Right renal cortex interstitium (tissue), 3 donors: ENCODE results near the gene MYO6. TPM values are rescaled to one million over a fixed set of nuclear protein-coding genes. Genes with fewer than 3 reads are reported as not detected.
A peak's percentile ranks its signal among the peaks of the same experiment; 100 is the strongest.

Source experiments
- DNase-seq, 3 donors: peaks; one replicate each; pipeline ENCODE4 v3.0.0-alpha.2; 2013; ENCODE audit warnings: low read depth in 3 of 3, low spot score in 2 of 3
- polyA plus RNA-seq, 3 donors: library from polyadenylated mRNA; unstranded; fragments of 120-200 nt; gene quantifications; one replicate each; pipeline ENCODE4 v1.2.1, GENCODE V29; 2013; ENCODE audit not compliant: insufficient read length in 3 of 3

Gene MYO6
- polyA plus RNA-seq, 3 donors: 103 to 111 (median 106) TPM

DNA sequence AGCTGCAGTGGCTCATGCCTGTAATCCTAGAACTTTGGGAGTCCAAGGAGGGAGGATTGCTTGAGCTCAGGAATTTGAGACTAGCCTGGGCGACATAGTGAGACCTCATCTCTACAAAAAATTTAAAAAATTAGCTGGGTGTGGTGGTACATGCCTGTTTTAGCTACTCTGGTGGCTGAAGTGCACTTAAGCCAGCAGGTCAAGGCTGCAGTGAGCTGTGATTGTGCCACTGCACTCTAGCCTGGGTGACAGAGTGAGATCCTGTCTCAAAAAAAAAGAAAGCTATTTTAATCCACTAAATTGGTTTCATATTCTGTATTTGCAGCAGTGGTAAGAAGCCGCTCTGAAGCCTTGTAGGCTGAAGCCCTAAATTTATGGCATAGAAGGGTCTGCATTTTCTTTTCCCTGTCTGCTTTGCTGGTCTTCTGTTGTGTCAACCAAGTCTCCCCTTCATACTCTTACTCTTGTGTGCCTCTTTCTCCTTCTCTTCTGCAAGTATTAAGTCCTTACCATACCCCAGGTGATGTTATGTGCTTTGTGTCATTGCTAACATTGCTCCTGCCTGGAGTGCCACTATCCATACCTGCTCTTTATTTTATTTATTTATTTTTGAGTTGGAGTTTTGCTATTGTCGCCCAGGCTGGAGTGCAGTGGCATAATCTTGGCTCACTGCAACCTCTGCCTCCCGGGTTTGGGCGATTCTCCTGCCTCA is 70.9 kb downstream of the MYO6 start:
- DNase-seq: no peak

DNA sequence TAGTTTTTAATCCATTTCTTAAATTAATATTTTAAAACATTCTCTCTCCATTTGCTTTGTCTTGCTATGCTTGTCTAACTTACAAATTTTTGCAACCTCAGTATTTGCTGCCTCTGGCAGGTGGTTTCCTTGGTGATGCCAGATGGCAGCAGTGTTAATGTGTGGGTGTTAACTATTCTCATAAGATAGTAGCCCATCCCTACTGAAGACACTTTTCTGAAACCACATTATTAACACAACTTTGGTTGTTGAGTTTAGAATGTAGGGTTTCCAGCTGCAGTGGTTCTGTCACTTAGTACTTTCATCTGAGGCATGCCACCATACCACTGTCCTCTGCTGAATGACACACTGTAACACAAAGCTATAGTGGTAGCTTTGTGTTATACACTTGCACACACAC is 75.1 kb downstream of the MYO6 start:
- DNase-seq: no peak

DNA sequence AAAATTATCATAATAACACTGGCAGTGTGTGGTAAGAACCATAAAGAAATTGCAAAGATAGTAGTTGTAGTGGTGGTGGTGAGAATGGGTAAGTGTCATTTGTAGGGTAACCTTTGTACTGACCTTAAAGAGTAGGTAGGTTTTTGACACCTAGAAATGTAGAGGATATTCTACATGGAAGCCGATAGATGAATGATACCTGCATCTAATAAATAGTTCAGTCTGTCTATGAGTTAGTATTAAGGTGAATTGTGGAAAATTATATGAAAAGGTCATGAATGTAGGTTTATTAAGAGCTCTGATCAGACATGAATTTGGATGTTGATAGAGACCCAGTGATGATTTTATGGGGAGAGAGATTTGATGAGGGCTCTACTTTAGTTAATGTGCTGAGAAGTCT is 78.1 kb downstream of the MYO6 start:
- no peak for DNase-seq

DNA sequence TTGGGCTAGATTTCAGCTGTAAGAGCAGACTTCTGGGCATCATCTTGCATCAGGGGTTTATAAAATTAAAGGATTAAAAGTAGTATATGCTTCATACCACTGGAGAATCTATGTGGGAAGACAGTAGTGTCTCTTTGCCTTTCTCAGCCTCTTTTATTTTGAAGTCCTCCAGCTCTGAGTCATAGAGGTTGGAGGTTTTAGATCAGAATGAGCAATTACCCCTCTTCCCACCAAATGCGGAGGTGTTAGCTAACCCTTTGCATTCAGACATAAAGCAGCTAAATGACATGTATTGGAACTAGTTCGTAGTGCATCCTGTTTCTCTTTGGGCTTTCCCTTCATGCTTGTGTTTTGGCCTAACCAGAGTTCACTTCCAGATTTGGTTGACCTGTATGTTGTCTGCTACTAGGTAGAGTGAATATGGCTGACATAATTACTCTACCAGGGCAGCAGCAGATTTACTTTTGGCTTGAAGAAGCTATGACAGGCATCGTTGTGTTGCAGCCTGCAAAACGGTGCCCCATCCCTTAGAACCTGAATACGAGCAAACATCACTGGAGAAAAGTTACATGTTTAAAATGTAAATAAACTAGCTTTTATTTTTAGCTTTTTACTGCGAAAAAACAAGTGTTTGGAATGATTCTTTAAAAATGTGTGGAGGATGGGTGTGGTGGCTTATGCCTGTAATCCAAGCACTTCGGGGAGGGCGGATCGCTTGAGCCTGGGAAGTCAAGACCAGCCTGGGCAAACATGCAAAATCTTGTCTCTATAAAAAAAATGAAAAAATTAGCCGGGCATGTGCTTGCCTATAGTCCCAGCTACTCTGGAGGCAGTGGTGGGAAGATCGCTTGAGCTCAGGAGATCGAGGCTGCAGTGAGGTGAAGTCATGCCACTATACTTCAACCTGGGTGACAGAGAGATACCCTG is 82.2 kb downstream of the MYO6 start:
- DNase-seq: no peak

DNA sequence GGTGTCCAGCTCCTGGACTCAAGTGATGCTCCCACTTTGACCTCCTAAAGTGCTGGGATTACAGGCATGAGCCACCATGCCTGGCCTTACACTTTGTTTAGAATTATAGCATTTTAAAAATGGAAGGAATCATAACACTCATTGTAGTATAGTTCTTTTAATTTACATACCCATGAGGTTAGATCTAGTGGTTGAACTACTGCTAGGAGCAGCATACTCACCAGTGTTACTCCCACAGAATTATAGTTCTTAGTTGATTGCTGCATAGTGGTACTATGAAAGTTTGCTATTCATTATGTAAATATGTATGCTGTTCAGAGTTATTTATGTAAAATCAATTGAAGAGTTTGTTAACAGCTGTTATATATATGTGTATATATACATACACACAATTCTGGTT is 85.4 kb downstream of the MYO6 start:
- no peak for DNase-seq

DNA sequence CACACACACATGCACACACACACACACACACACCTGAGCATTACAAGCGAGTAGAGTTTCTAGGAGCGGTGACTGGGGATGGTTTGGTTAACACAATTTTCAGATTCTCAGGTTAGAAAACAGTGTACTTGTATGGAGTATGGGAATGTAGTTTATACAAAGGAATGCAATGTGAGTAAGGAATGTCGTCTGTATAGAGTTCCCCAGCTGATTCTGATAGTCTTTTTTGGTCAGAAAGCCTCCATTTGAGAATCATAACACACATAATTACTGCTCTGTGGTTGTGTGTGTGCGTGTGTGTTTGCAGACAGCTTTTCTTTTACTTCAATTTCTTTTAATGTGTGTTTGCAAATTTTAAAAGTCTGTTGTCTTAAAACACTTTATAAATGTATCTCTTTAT is 93.2 kb downstream of the MYO6 start:
- DNase-seq: no peak

DNA sequence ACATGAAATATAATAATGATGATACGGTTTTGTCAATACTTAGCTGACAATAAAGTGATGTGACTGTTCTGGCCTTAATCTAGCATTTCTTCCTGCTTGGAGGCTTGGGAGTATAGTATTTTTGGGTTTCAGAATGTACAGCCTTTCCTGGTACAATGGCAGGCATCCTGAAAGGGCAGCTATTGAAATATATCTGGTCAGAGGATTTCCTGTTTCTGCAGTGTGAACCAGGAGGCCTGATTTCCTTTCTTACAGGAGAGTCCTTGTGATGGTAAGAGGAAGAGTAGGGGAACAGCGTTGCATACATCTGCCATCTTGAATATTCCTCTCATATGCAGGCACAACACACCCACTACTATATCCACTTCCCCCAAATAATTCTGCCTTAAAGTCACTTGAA is 93.7 kb downstream of the MYO6 start:
- no peak for DNase-seq

DNA sequence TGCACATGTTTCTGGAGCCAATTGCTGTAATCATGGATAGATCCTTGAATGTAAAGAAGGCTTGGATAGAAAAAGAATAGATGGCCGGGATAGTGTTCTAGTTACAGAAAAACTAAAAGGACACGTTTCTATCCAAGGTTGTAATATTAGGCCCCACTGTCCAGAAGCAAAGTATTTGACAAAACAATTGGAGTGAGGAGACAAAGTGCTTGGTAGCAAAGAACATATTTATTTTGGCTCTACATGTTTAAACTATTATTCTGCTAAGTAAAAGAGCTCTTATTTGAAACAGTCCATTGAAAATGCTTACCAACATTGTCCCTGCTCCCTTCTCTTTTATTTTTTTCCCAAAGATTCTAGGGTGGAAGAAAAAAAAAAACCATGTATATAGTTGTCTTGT is 94.4 kb downstream of the MYO6 start:
- no peak for DNase-seq

DNA sequence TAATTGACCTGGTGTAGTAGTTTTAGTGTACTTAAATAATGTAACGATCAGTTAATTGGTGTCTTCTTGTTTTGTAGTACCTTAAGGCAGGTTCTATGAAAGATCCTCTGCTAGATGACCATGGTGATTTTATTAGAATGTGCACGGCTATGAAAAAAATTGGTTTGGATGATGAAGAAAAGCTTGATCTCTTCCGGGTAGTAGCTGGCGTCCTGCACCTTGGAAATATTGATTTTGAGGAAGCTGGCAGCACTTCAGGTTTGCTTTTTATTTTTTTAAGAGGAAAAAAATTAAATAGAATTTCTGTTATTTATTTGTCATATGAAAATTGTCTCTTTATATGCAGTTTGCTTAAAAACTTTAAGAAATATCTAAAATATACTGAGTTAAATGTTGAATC is 99.2 kb downstream of the MYO6 start:
- no peak for DNase-seq

DNA sequence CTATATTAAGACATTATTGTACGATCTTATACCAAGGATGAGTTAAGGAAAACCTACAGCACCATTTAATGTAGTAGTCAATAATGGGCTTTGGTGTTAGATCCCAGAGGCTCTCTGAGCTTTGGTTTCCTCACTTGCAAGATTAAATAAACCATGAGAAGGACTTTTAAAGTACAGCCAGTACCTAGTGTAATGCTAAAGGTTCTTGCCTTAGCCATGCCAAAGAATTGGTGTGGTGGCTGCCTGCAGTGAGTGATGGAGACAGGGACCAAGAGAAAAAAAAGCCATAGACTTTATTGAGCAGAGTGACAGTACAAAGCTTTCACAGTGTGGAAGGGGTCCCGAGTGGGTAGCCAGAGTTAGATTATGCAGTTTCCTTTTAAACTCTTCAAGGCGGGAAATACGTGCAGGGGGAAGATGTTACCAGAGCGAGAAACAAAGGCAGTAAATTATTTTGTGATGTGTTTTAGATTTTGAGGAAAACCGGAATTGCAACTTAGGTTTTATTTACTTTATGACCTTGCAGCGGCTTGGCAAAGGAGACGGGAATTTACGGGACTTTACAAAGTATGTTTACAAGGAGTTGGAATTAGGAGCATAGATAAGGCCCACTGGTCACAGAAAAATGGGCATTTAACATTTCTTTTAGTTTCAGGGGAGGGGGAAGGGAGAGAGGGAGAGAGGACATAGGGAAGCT is 100.4 kb downstream of the MYO6 start:
- no peak for DNase-seq

DNA sequence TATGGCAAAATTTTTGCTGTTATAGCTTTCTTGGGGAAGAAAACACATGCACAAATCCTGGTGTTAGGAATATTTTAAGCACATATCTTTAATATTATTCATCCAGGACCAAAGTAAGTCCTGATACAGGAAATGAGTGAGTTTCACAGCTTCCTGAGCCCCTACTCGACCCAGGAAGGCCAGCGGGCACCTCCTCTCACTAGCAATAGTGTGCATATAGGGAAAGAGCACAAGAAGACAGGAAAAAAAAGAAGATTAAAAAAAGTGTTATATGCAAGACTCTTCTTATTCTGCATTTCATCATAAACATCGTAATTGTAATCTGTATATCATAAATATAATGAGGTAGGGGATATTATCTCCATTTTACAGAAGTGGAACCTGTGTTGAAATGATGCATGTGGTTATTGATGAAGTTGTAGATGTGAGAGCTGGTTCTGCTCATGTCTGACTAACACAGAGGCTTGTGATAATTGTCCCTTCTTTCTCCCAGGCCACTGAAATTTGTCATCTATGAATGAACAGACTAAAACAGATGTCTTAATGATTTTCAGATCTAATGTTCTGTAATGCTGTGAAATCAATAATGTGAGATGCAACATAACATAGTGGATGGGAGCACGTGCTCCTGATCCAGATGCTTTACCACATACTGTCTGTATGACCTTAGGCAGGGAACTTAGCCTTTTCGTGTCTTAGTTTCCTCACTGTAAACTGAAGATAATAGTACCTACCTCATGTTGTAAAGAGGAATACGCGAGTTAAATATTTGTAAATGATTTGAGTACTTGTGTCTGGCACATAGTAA is 101.2 kb downstream of the MYO6 start:
- no peak for DNase-seq

DNA sequence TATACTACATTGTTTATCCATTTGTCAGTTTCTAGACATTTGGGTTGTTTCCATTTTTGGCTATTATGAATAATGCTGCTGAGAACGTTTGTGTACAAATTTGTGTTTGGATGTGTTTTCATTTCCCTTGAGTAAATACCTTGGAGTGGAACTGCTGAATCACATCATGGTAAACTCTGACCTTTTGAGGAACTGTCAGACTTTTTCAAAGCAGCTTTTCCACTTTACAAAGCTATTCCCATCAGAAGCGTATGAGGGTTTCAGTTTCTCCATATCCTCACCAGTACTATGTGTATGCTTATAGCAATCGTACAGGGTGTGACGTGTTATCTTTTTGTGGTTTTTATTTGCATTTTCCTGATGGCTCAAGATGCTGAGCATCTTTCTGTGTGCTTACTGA is 103.7 kb downstream of the MYO6 start:
- no peak for DNase-seq

DNA sequence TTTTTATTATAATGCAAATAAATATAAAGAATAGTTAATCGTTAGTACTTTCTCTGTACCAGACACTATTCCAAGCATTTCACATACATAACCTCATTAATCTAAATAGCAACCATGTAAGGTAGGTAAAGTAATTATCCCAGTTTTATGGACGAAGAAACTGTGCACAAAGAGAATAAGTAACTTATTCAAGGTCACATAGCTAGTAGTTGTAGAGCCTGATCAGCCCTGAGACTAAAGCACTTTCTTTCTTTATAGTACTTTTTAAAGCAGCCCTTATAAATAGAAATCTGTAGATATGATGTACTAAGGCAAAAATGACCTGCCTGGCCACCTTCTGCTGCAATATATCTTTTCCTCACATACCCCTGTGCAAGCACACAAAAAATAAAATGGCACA is 104.8 kb downstream of the MYO6 start:
- DNase-seq: no peak

DNA sequence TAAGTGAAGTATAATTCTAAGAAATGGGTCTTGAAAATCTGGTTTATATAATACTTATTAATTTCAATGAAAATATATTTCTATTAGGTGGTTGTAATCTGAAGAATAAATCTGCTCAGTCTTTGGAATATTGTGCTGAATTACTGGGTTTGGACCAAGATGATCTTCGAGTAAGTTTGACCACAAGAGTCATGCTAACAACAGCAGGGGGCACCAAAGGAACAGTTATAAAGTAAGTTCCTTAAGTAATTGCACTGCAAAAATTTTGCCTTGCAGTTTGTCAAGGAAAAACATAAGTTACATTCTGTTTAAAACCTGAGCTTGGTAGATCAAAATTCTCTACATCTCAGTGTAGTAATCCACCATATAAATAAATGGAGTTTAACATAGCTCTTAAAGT is 106.0 kb downstream of the MYO6 start:
- peak; percentile 29 to 47 (median 39) for DNase-seq

DNA sequence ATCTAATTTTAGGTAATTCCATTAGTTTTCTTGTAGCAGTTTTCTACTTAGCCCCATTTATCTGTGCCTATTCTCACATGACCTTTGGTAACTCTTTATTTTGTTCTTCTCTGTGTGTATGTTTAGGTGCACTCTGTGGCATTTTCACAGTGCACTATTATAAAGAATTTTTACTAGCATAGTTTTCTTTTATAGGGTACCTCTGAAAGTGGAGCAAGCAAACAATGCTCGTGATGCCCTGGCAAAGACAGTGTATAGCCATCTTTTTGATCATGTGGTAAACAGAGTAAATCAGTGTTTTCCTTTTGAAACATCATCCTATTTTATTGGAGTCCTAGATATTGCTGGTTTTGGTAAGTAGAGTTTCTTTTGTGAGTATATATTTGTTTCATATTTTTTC is 107.9 kb downstream of the MYO6 start:
- DNase-seq: no peak

DNA sequence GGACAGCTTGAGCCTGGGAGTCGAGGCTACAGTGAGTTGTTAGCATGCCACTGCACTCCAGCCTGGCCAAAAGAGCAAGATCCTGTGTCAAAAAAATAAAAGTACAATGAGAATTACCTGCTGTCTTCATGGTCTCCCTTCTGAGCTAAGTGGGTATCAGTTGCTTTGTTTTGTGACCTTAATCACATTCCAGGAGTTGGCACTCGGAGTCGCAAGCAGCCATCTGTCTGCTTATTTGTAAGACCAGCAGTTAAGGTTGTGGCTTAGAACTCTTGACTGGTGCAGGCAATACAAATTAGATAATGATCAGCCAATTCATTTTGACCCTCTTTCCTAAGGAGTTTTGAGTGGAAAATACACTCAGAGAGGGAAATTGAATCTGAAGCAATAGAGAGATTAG is 114.0 kb downstream of the MYO6 start:
- no peak for DNase-seq

DNA sequence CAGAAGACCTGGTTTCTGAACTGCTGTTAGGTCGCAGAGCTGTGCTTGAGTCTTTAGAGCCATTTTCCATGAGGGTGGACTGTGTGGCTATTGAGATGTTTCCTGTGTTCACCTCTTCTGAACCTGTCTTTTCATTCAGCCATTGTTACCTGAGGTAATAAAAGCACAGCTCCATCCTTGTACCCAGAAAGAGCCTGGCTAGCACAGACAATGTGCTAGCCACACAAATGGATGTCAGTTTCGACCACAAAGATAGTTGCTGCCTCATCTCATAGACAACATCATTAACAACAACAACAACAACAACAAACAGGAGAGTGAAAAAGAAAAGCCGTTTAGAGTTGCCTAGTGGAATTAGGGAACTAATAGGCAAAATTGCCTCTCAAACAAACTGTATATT is 114.7 kb downstream of the MYO6 start:
- DNase-seq: no peak

DNA sequence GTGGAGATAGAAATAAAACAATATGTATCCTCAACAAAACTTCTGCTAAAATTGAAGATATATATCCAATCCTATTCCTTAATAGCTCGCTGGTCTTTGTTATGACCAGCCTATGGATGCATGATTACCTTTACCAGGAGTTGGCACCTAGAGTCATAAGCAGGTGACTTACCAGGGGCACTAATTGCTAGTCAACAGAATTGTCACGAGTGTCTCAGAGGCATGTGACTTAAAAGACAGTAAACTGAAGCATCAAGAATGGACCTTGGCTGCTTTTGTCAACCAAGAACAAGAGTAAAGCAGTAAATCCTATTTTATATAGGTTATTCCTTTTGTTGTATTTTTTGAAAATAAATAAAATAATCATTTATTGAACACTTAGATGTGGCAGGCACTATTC is 115.4 kb downstream of the MYO6 start:
- DNase-seq: no peak

DNA sequence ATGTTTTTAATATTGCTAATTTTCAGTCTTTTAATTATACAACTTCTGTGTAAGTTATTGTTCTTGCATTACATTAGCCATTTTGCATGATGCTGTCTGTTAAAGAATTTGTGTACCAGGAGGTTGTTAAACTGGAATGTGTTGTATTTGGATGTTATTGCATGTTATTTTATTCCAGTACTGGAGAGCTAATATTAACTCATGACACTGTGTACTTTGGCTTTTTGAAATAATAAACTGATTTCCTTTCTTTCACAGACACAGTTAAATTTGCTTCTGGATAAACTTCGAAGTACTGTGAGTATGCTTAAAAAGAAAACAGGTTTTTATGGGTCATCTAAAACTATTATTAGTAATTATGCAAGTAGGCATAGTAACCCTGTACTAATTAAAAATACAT is 121.3 kb downstream of the MYO6 start:
- no peak for DNase-seq

DNA sequence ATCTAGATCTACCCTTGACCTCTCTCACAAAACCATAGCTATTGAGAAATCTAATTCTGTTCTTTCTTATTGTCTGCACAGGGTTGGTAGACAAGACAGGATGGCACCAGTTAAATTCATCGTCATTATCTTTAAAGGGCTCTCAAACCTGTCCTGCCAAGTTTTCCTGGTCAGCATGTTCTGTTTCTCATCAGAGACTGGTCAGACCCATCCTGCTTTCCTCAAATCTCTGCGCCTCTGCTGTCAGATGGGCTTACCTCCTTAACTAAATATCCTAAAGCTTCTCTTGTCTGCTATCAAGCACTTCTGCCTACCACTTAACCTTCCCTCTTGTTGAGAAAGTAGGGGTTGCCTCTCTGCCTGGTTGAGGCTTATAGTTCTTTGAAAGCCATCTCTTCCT is 125.2 kb downstream of the MYO6 start:
- no peak for DNase-seq

DNA sequence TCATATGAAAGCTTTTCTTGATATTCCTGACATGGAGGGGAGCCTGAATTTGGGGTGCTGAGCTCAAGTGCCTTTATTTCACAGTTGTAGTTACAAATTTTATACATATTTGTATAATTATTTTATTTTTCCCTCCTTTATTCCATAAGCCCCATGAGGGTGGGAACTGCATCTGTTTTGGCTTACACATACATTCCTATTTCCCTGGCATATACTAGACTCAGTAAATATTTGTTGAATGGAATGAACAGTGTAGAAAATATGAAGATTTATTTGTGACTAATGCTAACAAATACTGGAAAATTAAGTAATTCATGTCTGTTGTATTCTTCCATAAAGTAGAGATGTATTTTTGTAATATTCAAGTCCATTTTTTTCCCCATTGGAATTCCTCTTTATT is 127.1 kb downstream of the MYO6 start:
- DNase-seq: no peak
